Fibroblast of skin of abdomen (primary cell): ENCODE measurements around the gene LARGE2. TPM values are rescaled to one million over a fixed set of nuclear protein-coding genes. Genes with fewer than 3 reads are reported as not detected.

Source experiments
- DNase-seq: peaks from one replicate; pipeline ENCODE4 v3.0.0-alpha.2; 2013
- polyA plus RNA-seq, 2 experiments: library from polyadenylated mRNA; unstranded; fragments of 120-200 nt; gene quantifications; one replicate each; pipeline ENCODE4 v1.2.1, GENCODE V29; 2013; ENCODE audit not compliant: insufficient read length in 2 of 2

LARGE2 gene
- 0.09 TPM for polyA plus RNA-seq (2013, experiment 1 of 2; ENCODE audit: insufficient read length)
- polyA plus RNA-seq (2013, experiment 2 of 2; ENCODE audit: insufficient read length) = 0.06 TPM

DNA sequence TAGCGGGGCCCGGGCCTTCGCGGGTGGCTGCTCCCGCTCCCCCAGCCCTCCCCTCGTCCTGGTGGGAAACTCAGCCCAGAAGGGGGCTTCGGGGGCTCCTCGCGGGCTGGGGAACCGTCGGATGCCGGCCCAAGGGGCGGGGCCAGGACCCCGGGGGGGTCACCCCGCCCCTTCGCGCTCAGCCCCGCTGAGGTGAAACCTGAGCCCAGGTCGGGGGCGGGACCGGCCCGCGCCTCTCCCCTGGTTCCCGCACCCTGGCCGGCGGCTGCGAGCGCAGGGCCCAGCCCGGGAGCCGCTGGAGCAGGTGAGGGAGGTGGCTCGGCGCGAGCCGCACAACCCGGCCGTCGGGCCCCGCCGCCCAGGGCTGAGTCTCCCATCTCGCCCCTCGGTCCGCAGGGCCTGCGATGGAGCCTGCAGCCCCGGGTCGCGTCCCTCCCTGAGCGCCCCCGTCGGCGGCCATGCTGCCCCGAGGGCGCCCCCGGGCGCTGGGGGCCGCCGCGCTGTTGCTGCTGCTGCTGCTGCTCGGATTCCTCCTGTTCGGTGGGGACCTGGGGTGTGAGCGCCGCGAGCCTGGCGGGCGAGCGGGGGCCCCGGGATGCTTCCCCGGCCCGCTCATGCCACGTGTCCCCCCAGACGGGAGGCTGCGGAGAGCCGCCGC, at the start of gene LARGE2:
TSS of gene LARGE2 (plus strand) at position 232 of the 658 bp plus-strand sequence. CDS start at position 459, 227 bp downstream.
- DNase-seq = no peak

GRCh38 chr11:45876401-45876800, 46.1 kb upstream of the LARGE2 start:
- no peak for DNase-seq

GRCh38 chr11:45877221-45877620, 45.2 kb upstream of the LARGE2 start:
- no peak for DNase-seq

- DNase-seq = no peak
Measured at GRCh38 chr11:45877845-45878244, 44.6 kb upstream of the LARGE2 start.

DNA sequence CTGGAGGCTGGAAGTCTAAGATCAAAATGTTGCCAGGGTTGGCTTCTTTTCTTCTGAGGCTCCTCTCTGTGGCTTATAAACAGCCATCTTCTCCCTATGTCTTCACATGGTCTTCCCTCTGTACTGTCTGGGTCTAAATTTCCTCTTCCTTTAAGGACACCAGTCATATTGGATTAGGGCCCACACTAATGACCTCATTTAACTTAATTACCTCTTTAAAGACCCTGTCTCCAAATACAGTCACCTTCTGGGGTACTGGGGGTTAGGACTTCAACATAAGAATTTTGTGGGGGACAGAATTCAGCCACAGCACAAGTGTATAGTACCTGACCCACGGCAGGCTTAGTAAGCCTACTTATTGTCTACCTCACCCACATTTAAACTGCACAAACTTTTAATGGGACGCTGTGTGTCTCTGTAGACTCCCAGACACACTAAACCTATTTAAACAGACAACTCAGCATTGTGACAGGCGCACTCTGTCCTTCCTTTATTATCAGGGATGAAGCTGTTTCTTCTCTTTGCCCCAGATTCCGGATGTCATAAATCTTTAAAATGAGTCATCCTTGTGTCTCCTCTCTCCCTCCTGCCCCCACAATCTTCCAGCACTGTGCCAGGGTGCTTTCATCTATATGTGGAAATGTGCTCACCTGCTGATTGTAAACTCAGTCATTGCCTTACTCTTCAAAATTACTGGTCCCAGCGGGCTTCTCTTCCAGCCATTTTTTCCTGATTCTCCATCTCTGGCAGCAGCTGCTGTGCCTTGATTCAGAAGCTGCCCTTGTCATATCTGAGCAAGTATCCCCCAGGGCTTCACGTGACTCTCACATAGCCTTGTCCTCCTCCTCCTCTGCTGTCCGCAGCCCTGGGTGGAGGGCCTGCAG, 42.4 kb upstream of the LARGE2 start:
- DNase-seq = peak; percentile 25

GRCh38 chr11:45880772-45881570, 41.5 kb upstream of the LARGE2 start:
- DNase-seq = no peak

GRCh38 chr11:45881708-45882368, 40.6 kb upstream of the LARGE2 start:
- DNase-seq = no peak

DNA sequence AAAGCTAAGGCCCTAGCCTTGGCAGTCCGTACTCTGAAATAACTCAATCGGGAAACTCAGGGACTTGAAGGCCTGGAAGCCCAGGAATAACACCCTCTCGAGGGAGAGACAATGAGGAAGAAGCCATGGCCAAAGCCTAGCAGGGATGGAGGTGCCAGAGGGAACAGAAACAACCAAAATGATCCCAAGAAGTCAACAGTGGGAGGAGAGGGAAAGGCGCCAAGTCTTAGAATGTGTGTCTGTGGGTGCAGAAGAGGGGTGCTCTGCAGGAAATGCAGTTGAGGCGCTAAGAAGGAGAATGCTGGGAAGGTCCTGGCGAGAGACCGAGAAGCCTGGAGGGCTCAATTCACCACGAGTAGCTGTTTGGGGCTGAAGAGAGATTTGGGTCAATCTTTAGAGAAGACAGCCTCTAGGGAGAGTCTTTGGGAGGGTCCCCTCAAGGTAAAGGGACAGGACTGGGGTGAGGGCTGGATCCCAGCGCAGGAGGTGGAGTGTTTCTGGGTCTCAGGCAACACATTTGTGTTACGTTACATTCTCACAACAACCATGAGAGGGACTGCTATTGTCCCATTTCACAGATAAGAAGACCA, 37.8 kb upstream of the LARGE2 start:
- DNase-seq = no peak

GRCh38 chr11:45885274-45885920, 37.1 kb upstream of the LARGE2 start, which contains the start of gene MAPK8IP1:
Gene MAPK8IP1 (plus strand): TSS chr11:45885651. CDS start chr11:45885821, 170 bp downstream.
- peak; percentile 23 for DNase-seq

GRCh38 chr11:45885921-45886721, 36.3 kb upstream of the LARGE2 start:
- no peak for DNase-seq

DNA sequence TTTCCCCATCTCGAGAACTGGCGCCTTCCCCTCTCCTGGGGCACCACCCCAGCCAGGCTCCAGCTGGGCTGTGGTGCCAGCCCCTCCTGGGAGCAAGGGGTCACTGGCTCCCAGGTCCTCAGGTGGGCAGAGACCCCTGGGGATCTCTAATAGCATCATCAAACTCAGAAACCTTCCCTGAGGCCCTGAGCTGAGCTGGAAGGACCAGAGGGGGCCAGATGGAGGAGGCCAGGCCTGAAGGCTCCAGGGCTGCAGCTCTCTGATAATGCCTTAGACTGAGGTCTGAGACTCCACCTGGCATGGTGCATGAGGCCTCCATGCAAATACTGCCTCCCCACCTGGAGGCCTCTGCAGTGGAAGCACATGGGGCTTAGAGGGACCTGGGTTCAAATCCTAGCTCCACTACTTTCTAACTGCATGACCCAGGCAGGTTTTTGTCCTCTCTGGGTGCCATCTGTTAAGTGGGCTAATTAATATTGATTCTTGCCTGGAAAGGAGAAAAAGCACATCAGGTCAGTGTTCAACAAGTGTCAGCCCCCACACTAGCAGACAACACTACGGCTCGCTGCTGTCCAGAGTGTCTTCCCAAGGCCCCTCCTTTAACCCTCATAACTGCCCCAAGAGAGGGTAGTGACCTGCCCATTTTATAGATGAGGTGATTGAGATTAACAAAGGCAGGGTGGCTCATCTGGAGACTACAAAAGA, 35.5 kb upstream of the LARGE2 start:
- DNase-seq = no peak

- DNase-seq = no peak
Measured at GRCh38 chr11:45887587-45887986, 34.9 kb upstream of the LARGE2 start.

GRCh38 chr11:45889555-45889954, 32.9 kb upstream of the LARGE2 start:
- DNase-seq = no peak

DNA sequence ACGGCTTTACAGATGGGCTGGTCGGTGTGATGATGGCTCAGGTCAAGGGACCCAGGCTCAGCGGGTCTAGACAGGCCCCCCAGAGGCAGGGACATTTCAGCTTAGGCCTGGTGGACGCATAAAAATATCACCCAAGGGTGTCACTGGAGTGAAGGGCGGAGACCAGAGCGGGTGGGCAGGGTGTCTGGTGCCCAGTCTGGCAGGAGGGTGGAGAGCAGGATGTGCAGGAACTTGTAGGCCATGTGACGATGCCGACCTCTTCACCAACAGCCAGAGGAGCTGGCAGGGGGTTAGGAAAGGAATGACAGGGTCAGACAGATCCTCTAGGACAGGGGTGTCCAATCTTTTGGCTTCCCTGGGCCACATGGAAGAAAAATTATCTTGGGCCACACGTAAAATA, 32.5 kb upstream of the LARGE2 start:
- no peak for DNase-seq

DNA sequence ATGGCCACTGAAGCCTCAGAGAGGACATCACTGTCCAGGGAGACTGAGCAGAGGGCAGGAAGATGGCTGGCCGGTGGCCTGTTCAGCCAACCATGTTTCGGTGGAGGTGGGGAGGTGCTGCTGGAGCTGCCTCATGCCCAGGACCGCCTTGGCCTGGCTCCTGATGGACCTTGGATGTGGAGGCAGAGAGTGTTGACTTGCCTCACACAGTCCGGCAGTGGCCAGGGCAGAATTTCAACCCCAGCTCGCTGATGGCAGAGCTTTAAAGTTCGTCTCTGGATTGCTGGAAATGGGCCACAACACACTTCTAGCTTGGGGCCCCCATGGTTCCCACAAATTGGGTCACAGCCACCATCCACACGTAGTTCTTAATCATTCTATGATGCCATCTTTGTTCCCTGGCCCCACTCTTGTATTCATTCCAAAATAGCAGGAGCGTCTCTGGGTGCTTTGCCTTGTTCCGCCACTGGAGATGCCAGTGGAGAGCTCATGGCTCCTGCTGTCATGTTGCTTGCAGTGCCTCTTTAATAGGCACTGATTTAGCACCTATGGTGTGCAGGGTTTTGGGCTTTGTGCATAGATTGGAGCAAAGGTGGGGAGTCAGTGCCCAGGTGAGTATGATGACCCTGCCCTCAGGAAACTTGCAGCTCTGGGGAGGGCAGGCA, 31.4 kb upstream of the LARGE2 start:
- DNase-seq = no peak

- no peak for DNase-seq
Measured at GRCh38 chr11:45892856-45893255, 29.6 kb upstream of the LARGE2 start.

GRCh38 chr11:45894555-45895247, 27.8 kb upstream of the LARGE2 start:
- no peak for DNase-seq

DNA sequence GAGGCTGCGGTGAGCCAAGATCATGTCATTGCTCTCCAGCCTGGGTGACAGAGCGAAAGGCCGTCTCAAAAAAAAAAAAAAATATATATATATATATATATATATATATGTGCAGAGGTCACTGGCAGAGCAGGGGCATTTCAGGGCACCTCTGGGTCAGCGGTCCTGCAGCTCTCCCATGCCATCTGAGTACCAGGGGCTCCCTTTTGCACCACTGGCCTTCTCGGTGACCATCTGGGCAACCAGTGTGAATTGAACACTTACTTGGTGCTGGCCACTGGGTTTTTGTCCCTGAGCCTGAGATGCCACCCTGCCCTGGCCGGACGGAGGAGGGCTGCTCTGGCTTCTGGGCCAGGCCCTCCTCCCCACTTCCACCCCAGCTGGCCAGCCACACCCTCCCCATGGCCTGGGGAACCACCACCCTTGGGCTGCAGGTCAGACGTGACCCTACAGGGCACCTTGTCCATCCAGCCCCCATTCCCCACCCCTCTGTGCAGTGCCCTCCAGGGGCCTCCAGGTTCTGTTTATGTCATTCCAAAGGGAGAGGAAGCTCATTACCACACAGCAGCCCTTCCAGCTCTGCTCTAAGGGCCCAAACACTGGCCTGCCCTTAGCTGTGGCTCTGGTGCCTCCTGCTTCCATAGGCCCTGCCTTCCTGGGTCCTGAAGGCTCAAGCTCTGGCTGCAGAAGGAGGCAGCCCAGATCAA, 26.8 kb upstream of the LARGE2 start:
- DNase-seq = no peak
